BLaER1 treated with 17β-estradiol and CSF1 and Interleukin-3, amounts not matched to agents 10 nM and 100 nM (cell line): Measurements from ENCODE around the gene EAPP.
"Not testable (repeated sequence)": the region's sequence is repeated elsewhere in the genome, so short reads cannot be mapped to it uniquely, and the experiment has no call there.

ENCODE experiments used
- H3K27ac ChIP-seq, 11 experiments: shearing (Covaris generic); formaldehyde crosslinking; 2 replicates each; pipeline ENCODE4 v1.8.1; 2022
- H3K27me3 ChIP-seq, 11 experiments: shearing (Covaris generic); formaldehyde crosslinking; 2 replicates each; pipeline ENCODE4 v1.8.1; 2022
- H3K36me3 ChIP-seq, 11 experiments: shearing (Covaris generic); formaldehyde crosslinking; 2 replicates each; pipeline ENCODE4 v1.8.1; 2022
- H3K4me1 ChIP-seq, 10 experiments: shearing (Covaris generic); formaldehyde crosslinking; 2 replicates each; pipeline ENCODE4 v1.8.1; 2022
- H3K4me2 ChIP-seq, 11 experiments: shearing (Covaris generic); formaldehyde crosslinking; 2 replicates each; pipeline ENCODE4 v1.8.1; 2022
- H3K4me3 ChIP-seq, 10 experiments: shearing (Covaris generic); formaldehyde crosslinking; 2 replicates each; pipeline ENCODE4 v1.8.1; 2022
- H3K9ac ChIP-seq, 11 experiments: shearing (Covaris generic); formaldehyde crosslinking; 2 replicates each; pipeline ENCODE4 v1.8.1; 2022
- H3K9me3 ChIP-seq, 11 experiments: shearing (Covaris generic); formaldehyde crosslinking; replicated peaks in 1 of 11; 2 replicates each; pipeline ENCODE4 v1.8.1; 2022
- H4K20me1 ChIP-seq, 11 experiments: shearing (Covaris generic); formaldehyde crosslinking; 2 replicates each; pipeline ENCODE4 v1.8.1; 2022
- Cebpa-rat ChIP-seq, 11 experiments: shearing (Covaris generic); IDR thresholded peaks; 2 replicates each; pipeline ENCODE4 v1.8.1; 2022

EAPP gene

GRCh38 chr14:34484726-34485125 is 54.8 kb downstream of the EAPP start:
- 0 out of 22 replicates have a peak, but pooled peaks cover 0 to 4% (median 0%) of the 10 kb centered on the region in 11 experiments for H3K9me3 ChIP-seq
- H3K4me1 ChIP-seq, result no peaks in the 10 kb centered on the region
- no peak overlapping the region for H3K4me3 ChIP-seq
- no peaks in the 10 kb centered on the region for H3K36me3 ChIP-seq
- no peak overlapping the region for H3K4me2 ChIP-seq
- no peak overlapping the region for H3K27ac ChIP-seq
- no peak overlapping the region for H3K9ac ChIP-seq
- H3K27me3 ChIP-seq, result no peaks in the 10 kb centered on the region
- no peaks in the 10 kb centered on the region for H4K20me1 ChIP-seq
- no peak for TF ChIP-seq Cebpa-rat (IDR thresholded peaks at IDR 0.05)

DNA sequence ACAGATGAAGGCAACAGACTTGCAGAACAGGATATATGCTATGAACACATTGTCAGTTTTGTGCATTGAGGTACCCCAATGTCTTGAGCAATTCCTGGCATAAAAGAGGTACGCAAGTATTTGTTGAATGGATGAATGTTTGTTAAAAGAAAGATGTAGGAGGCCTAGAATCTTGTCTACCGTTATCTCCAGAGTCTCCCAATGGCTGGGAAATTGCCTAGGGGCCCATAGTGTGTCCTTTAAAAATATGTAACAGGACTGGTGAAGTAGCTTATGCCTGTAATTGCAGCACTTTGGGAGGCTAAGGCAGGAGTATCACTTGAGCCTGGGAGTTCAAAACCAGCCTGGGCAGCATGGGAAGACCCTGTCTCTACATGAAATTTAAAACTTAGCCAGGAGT is 57.0 kb downstream of the EAPP start:
- H3K4me1 ChIP-seq, result no peaks in the 10 kb centered on the region
- no peaks in the 10 kb centered on the region for H4K20me1 ChIP-seq
- H3K9me3 ChIP-seq, result 0 out of 22 replicates have a peak, but pooled peaks cover 0 to 3% (median 0%) of the 10 kb centered on the region in 11 experiments
- no peak overlapping the region for H3K27ac ChIP-seq
- no peaks in the 10 kb centered on the region for H3K27me3 ChIP-seq
- H3K36me3 ChIP-seq, result no peaks in the 10 kb centered on the region
- no peak overlapping the region for H3K4me3 ChIP-seq
- H3K4me2 ChIP-seq, result no peak overlapping the region
- no peak for TF ChIP-seq Cebpa-rat (IDR thresholded peaks at IDR 0.05)
- H3K9ac ChIP-seq, result no peak overlapping the region

- Histone ChIP-seq H3K9me3 (peaks cover 0 to 9% (median 6%) of the 10 kb centered on the region in 11 experiments; a peak in 14 of 22 replicates), H3K27ac (no peak overlapping the region), H4K20me1 (no peaks in the 10 kb centered on the region), H3K4me3 (no peak overlapping the region), H3K4me2 (no peak overlapping the region), H3K27me3 (no peaks in the 10 kb centered on the region), H3K36me3 (no peaks in the 10 kb centered on the region), H3K9ac (no peak overlapping the region), H3K4me1 (no peaks in the 10 kb centered on the region)
- no peak for TF ChIP-seq Cebpa-rat (IDR thresholded peaks at IDR 0.05)
These were observed 59.8 kb downstream of the EAPP start for GRCh38 chr14:34479694-34480093.

DNA sequence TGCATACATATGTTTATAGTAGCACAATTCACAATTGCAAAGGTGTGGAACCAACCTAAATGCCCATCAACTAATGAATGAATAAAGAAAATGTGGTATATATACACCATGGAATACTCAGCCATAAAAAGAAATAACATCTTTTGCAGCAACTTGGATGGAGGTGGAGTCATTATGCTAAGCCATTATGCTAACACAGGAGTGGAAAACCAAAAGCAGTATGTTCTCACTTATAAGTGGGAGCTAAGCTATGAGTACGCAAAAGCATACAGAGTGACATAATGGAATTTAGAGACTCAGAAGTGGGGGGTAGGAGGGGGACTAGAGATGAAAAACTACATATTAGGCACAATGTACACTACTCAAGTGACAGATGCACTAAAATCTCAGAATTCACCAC is 61.2 kb downstream of the EAPP start:
- no peaks in the 10 kb centered on the region for H3K27me3 ChIP-seq
- H3K4me3 ChIP-seq, result no peak overlapping the region
- H3K9ac ChIP-seq, result no peak overlapping the region
- no peak overlapping the region for H3K4me2 ChIP-seq
- no peaks in the 10 kb centered on the region for H4K20me1 ChIP-seq
- H3K4me1 ChIP-seq, result no peaks in the 10 kb centered on the region
- TF ChIP-seq Cebpa-rat (IDR thresholded peaks at IDR 0.05), result no peak
- H3K9me3 ChIP-seq, result peaks cover 0 to 9% (median 6%) of the 10 kb centered on the region in 11 experiments; a peak in 14 of 22 replicates
- no peak overlapping the region for H3K27ac ChIP-seq
- H3K36me3 ChIP-seq, result no peaks in the 10 kb centered on the region

DNA sequence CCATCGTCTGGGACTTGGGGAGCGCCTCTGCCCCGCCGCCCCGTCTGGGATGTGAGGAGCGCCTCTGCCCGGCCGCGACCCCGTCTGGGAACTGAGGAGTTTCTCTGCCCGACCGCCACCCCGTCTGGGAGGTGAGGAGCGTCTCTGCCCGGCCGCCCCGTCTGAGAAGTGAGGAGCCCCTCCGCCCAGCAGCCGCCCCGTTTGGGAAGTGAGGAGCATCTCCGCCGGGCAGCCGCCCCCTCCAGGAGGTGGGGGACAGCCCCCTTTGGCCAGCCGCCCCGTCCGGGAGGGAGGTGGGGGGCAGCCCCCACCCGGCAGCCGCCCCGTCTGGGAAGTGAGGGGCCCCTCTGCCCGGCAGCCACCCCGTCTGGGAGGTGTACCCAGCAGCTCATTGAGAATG is 63.5 kb downstream of the EAPP start:
- not testable (repeated sequence) for H4K20me1 ChIP-seq, H3K9me3 ChIP-seq, H3K4me3 ChIP-seq, H3K4me1 ChIP-seq, H3K4me2 ChIP-seq, H3K9ac ChIP-seq, H3K27ac ChIP-seq, H3K27me3 ChIP-seq, H3K36me3 ChIP-seq

DNA sequence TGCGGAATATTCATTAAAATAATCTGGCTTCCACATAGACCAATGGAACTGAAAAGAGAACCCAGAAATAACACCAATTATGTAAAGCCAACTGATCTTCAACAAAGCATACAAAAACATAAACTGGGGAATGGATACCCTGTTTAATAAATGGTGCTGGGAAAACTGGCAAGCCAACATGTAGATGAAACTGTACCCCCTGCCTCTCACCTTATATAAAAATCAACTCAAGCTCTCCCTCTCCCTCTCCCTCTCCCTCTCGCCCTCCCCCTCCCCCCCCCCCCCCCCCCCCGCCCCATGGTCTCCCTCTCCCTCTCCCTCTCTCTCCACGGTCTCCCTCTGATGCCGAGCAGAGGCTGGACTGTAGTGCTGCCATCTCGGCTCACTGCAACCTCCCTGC is 64.3 kb downstream of the EAPP start:
- Histone ChIP-seq H3K4me1 (no peaks in the 10 kb centered on the region), H3K27ac (no peak overlapping the region), H4K20me1 (no peaks in the 10 kb centered on the region), H3K9me3 (peaks cover 0 to 9% (median 6%) of the 10 kb centered on the region in 11 experiments; a peak in 14 of 22 replicates), H3K4me2 (no peak overlapping the region), H3K36me3 (no peaks in the 10 kb centered on the region), H3K27me3 (no peaks in the 10 kb centered on the region), H3K4me3 (no peak overlapping the region), H3K9ac (no peak overlapping the region)
- no peak for TF ChIP-seq Cebpa-rat (IDR thresholded peaks at IDR 0.05)

- H3K4me1 ChIP-seq, result no peaks in the 10 kb centered on the region
- H3K4me3 ChIP-seq, result no peak overlapping the region
- no peak overlapping the region for H3K27ac ChIP-seq
- TF ChIP-seq Cebpa-rat (IDR thresholded peaks at IDR 0.05), result no peak
- no peaks in the 10 kb centered on the region for H3K27me3 ChIP-seq
- no peak overlapping the region for H3K4me2 ChIP-seq
- no peak overlapping the region for H3K9ac ChIP-seq
- no peaks in the 10 kb centered on the region for H4K20me1 ChIP-seq
- H3K36me3 ChIP-seq, result no peaks in the 10 kb centered on the region
- peaks cover 0 to 9% (median 6%) of the 10 kb centered on the region in 11 experiments; a peak in 14 of 22 replicates for H3K9me3 ChIP-seq
These were observed 65.3 kb downstream of the EAPP start for GRCh38 chr14:34474187-34474679.

- no peak overlapping the region for H3K27ac ChIP-seq
- H3K9ac ChIP-seq, result no peak overlapping the region
- H3K36me3 ChIP-seq, result no peaks in the 10 kb centered on the region
- H3K27me3 ChIP-seq, result no peaks in the 10 kb centered on the region
- no peak overlapping the region for H3K4me2 ChIP-seq
- no peaks in the 10 kb centered on the region for H3K4me1 ChIP-seq
- no peak overlapping the region for H3K4me3 ChIP-seq
- peaks cover 0 to 9% (median 6%) of the 10 kb centered on the region in 11 experiments; a peak in 14 of 22 replicates for H3K9me3 ChIP-seq
- H4K20me1 ChIP-seq, result no peaks in the 10 kb centered on the region
- TF ChIP-seq Cebpa-rat (IDR thresholded peaks at IDR 0.05), result no peak
These were observed 66.7 kb downstream of the EAPP start for GRCh38 chr14:34472706-34473279.

- Histone ChIP-seq H3K36me3 (no peaks in the 10 kb centered on the region), H3K27me3 (no peaks in the 10 kb centered on the region), H3K4me1 (peaks cover 4 to 9% (median 9%) of the 10 kb centered on the region in 10 experiments; a peak in 17 of 20 replicates), H3K4me3 (no peak overlapping the region), H3K27ac (no peak overlapping the region), H3K4me2 (no peak overlapping the region), H3K9me3 (no peaks in the 10 kb centered on the region), H4K20me1 (no peaks in the 10 kb centered on the region), H3K9ac (no peak overlapping the region)
- TF ChIP-seq Cebpa-rat (IDR thresholded peaks at IDR 0.05), result no peak
These were observed 69.2 kb downstream of the EAPP start for GRCh38 chr14:34470319-34470718.

DNA sequence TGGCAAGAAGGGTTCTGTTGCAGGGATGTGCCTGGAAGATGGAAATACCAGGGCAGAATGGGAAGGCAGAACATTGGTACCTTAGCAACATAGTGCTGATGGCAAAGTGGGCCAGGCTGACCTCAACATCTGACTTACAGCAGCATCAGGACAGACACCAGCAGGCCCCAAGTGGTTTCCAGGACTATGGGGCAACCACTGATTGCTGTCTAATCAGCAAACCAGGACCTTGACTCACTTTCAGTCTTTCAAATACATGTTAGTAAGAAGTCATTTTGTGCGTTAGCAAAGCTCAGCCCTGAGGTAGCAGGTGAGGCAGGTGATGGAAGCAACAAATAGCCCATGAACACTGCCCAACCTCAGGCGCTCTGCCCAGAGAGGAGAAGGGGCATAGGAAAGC is 72.8 kb downstream of the EAPP start:
- no peaks in the 10 kb centered on the region for H3K9me3 ChIP-seq
- H3K27ac ChIP-seq, result no peak overlapping the region
- H4K20me1 ChIP-seq, result peaks cover 0 to 3% (median 0%) of the 10 kb centered on the region in 11 experiments; a peak in 2 of 22 replicates
- H3K9ac ChIP-seq, result no peak overlapping the region
- TF ChIP-seq Cebpa-rat (IDR thresholded peaks at IDR 0.05), result no peak
- no peaks in the 10 kb centered on the region for H3K27me3 ChIP-seq
- H3K4me2 ChIP-seq, result no peak overlapping the region
- no peaks in the 10 kb centered on the region for H3K36me3 ChIP-seq
- no peak overlapping the region for H3K4me3 ChIP-seq
- peaks cover 5 to 27% (median 19%) of the 10 kb centered on the region in 10 experiments; a peak in 19 of 20 replicates for H3K4me1 ChIP-seq
